GM12892 (cell line): Measurements from ENCODE around the gene ST8SIA1.

Experiments
- POLR2A ChIP-seq: IDR thresholded peaks from 2 replicates; pipeline ENCODE4 v1.6.1; 2011; ENCODE audit warnings: low read depth, low read length, control low read depth
- POLR2AphosphoS5 ChIP-seq: IDR thresholded peaks from 2 replicates; pipeline ENCODE4 v1.6.1; 2011; ENCODE audit warnings: low read depth, low read length, control low read depth

DNA sequence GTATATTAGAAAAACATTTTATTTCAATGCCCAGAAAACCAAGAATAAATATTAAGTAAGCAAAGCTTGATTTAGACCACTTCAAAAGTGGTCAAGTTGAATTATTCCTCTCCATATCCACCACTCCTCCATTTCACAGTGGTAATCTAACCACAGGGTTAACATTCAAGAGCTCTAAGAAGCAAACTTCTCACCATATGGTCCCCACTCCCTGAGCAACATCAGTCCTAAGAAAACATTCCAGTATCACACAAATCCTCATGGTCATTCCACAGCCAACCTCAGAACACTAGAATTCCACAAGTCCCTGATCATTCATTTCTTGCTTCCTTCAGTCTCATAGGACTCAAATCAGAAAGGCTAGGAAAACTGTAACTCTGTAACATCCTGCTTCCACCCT is 47.9 kb downstream of the ST8SIA1 start:
- TF ChIP-seq POLR2AphosphoS5 (no peak), POLR2A (no peak)
